GM21576 (cell line): ENCODE measurements around the gene MBTD1.

Experiments
- ATAC-seq: cut with Tn5 transposase; IDR thresholded peaks from one replicate; pipeline ENCODE4 v1.9.1; 2021; ENCODE audit warnings: mild to moderate bottlenecking, moderate library complexity; ENCODE audit not compliant: unreplicated experiment

MBTD1 gene

DNA sequence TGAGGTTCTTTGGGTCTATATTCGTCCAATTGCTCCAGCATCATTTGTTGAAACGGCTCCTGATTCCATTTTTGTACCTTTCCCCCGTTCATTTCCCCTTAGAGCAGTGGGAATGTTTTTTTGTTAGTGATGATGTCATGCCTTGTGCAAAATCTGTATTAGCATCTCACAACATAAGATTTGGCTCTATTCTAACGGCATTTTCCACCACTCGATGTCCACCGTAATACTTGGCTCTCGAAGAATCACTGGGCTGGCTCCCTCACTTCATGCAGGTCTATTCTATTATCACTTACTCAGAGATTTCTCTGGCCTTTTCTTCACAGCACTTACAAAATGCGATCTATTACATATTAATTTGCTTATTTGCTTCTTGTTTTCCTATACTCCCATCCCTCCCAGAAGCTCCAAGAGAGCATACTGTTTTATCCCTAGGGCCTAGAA, 107.1 kb downstream of the MBTD1 start:
- peak; percentile 4 for ATAC-seq

DNA sequence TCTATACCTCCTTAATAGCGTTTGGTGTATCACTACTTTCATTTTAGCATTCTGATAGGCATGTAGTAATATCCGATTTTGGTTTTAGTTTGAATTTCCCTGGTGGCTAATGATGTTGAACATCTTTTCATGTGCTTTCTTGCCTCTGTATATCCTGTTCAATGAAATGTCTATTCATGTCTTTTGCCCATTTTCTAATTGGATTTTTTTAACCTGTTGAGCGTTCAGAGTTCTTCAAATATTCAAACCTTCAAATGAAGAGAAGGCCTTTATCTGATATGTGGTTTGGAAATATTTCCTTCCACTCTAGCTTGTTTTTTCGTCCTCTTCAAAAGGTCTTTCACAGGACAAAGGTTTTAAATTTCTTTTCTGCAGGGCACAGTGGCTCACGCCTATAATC, 108.9 kb downstream of the MBTD1 start:
- ATAC-seq, result no peak

DNA sequence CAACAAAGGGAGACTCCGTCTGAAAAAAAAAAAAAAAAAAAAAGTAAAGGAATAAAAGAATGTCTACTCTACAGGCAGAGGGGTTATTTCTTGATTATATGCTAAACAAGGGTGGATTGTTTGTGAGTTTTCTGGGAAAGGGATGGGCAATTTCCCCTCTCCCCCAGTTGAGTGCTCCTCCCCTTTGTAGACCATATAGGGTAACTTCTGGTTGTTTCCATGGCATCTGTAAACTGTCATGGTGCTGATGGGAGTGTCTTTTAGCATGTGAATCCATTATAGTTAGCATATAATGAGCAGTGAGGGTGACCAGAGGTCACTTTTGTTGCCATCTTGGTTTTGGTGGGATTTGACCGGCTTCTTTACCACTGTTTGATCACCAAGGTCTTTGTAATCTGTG, 110.7 kb downstream of the MBTD1 start:
- ATAC-seq, result no peak

DNA sequence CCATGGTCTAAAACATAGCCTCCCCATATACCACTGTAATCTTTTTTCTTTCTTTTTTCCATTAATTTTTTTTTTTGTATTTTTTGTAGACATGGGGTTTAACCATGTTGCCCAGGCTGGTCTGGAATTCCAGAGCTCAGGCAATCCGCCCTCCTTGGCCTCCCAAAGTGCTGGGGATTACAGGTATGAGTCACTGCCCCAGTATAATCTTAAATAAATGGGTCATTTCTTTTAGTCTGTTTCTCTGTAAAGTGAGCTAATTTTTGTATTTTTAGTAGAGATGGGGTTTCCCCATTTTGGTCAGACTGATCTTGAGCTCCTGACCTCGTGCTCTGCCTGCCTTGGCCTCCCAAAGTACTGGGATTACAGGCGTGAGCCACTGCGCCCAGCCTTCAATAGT, 112.2 kb downstream of the MBTD1 start:
- no peak for ATAC-seq

DNA sequence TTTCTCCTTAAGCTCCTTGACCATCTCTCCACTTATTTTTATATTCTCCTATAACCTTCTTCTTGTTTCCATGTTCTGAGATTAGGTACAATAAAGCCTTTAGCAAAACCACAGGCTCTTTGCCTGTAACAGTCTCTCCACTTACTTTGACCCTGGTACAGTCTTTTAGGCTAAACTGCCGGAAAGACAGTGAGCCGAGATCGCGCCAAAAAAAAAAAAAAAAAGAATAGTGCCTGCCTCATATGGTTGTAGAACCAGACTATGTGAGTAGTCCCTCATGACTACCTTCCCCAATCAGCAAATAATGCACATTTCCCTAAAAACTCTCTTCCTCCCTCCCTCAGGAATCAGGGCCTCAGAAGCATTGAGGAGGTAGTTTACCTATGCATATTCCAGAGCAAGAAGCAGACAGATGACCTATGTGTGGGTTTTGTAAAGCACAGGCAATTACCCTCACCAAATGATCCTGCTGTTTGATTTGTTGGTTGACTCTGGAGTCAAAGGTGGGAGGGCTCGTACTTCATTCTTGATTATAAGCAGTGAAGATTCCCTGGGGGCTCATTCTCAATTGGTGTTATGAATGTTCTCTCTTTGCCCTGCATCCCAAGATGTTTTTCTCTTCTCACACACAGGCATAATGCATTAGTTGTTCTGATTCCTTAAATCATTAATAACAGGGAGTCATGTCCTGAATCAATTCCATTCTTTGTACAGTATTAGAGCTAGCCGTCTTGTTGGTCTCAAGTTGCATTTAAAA, 115.4 kb downstream of the MBTD1 start:
- no peak for ATAC-seq

DNA sequence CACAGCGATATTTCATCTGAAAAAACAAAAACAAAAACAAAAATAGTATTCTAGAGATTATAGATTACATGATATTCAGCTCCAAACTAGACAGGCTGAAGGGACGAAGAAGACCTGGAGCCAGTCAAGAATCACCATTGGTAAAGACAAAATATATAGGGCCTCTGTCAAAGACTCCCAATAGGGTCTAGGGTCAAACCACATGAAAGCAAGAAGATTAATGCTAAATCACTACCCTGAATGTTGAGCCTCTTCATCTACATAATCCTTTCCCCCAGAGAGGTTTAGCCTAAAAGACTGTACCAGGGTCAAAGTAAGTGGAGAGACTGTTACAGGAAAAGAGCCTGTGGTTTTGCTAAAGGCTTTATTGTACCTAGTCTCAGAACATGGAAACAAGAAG, 117.3 kb downstream of the MBTD1 start:
- no peak for ATAC-seq

DNA sequence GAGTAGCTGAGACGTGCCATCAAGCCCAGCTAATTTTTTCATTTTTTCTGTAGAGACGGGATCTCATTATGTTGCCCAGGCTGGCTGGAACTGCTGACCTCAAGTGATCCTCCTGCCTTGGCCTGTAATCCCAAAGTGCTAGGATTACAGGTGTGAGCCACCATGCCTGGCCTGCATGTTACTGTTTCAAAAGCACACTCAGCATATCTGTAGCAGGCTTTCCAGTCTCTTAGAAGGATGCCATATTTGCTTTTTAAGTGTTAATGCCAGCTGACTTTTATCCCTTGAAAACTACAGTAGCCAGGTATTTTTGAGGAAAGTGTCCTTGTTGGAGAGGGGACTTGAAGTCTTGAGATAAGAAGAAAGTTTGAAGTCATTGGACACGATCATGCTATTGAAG, 123.9 kb downstream of the MBTD1 start:
- ATAC-seq, result no peak

- no peak for ATAC-seq
These were observed 126.5 kb downstream of the MBTD1 start for GRCh38 chr17:51133365-51133764.

GRCh38 chr17:51132964-51133319, 126.9 kb downstream of the MBTD1 start:
- ATAC-seq, result no peak

- no peak for ATAC-seq
These were observed 131.8 kb downstream of the MBTD1 start for GRCh38 chr17:51128076-51128475.
